Keratinocyte (primary cell): Measurements from ENCODE around the gene OIT3. TPM values are rescaled to one million over a fixed set of nuclear protein-coding genes. Genes with fewer than 3 reads are reported as not detected.

Experiments
- DNase-seq: peaks from one replicate; pipeline ENCODE4 v3.0.0-alpha.2; 2011; ENCODE audit warnings: low read depth, missing footprints, low spot score
- FAIRE-seq: peaks from 2 replicates; lab custom pipeline; 2011; peaks lifted over from hg19 to GRCh38; lab: Jason Lieb, UNC
- H2AFZ ChIP-seq: 2 replicates; pipeline ENCODE4 v1.6.0; 2012; ENCODE audit warnings: low read length, control low read depth, inconsistent platforms; ENCODE audit not compliant: control insufficient read depth
- H3K27ac ChIP-seq: 2 replicates; pipeline ENCODE4 v1.5.1; 2011; ENCODE audit warnings: low read length; ENCODE audit not compliant: control insufficient read depth, insufficient read depth
- H3K27me3 ChIP-seq: 3 replicates; pipeline ENCODE4 v1.6.0; 2011; ENCODE audit warnings: low read length; ENCODE audit not compliant: control insufficient read depth, insufficient read depth; ENCODE audit errors: extremely low read depth
- H3K36me3 ChIP-seq, 2 experiments: 2 replicates in 1 of 2; 3 replicates in 1 of 2; pipeline ENCODE4 v1.5.1; 2011; ENCODE audit warnings: low read length in 2 of 2, mild to moderate bottlenecking in 1 of 2; ENCODE audit not compliant: control insufficient read depth in 2 of 2, insufficient read depth in 2 of 2; ENCODE audit errors: extremely low read depth in 1 of 2
- H3K4me1 ChIP-seq: 3 replicates; pipeline ENCODE4 v1.5.1; 2011; ENCODE audit warnings: low read length; ENCODE audit not compliant: control insufficient read depth, insufficient read depth; ENCODE audit errors: extremely low read depth
- H3K4me2 ChIP-seq: 3 replicates; pipeline ENCODE4 v1.6.0; 2011; ENCODE audit warnings: low read depth, low read length; ENCODE audit not compliant: control insufficient read depth, insufficient read depth; ENCODE audit errors: extremely low read depth
- H3K4me3 ChIP-seq, 3 experiments: fragments of 200-600 bp in 1 of 3; sonication (generic) in 1 of 3; 2 replicates in 2 of 3; 3 replicates in 1 of 3; pipeline ENCODE4 v1.5.1; 2011 to 2016; ENCODE audit warnings: low read length in 3 of 3, mild to moderate bottlenecking in 3 of 3, control low read depth in 2 of 3, inconsistent platforms in 1 of 3, low read depth in 1 of 3, mixed read lengths in 1 of 3, mixed run types in 1 of 3, moderate library complexity in 1 of 3; ENCODE audit not compliant: control insufficient read depth in 2 of 3, insufficient read depth in 2 of 3; ENCODE audit errors: extremely low read depth in 1 of 3
- H3K79me2 ChIP-seq: 2 replicates; pipeline ENCODE4 v1.6.0; 2012; ENCODE audit warnings: low read length; ENCODE audit not compliant: control insufficient read depth, insufficient read depth
- H3K9ac ChIP-seq: 3 replicates; pipeline ENCODE4 v1.6.0; 2011; ENCODE audit warnings: low read length; ENCODE audit not compliant: control insufficient read depth, insufficient read depth; ENCODE audit errors: extremely low read depth
- H3K9me1 ChIP-seq: 3 replicates; pipeline ENCODE4 v1.6.0; 2011; ENCODE audit warnings: low read length; ENCODE audit not compliant: control insufficient read depth, insufficient read depth; ENCODE audit errors: extremely low read depth
- H3K9me3 ChIP-seq: 2 replicates; pipeline ENCODE4 v1.5.1; 2012; ENCODE audit warnings: low read depth, low read length; ENCODE audit not compliant: control insufficient read depth
- H4K20me1 ChIP-seq: 3 replicates; pipeline ENCODE4 v1.6.0; 2011; ENCODE audit warnings: low read length; ENCODE audit not compliant: control insufficient read depth, insufficient read depth; ENCODE audit errors: extremely low read depth
- EZH2 ChIP-seq: IDR thresholded peaks from one replicate; pipeline ENCODE4 v1.6.1; 2012; ENCODE audit warnings: inconsistent platforms, mild to moderate bottlenecking, low read length, moderate library complexity
- dilution Hi-C: fragments of 300-500 bp; cut with MboI; formaldehyde crosslinking; loops from one replicate; pipeline ENCODE4 v1.7.0; 2020; ENCODE audit warnings: low sequenced_read_pairs; ENCODE audit not compliant: extremely low pct_ligation_motif_present
- polyA minus RNA-seq, 3 experiments: library from RNA; depleted of rRNA, polyadenylated mRNA; stranded (reverse); fragments of >200 nt; gene quantifications; 1 replicate in 1 of 3; 2 replicates in 1 of 3; 3 replicates in 1 of 3; pipeline ENCODE4 v1.2.3, GENCODE V29; 2011
- polyA plus RNA-seq, 5 experiments: library from polyadenylated mRNA; depleted of rRNA in 3 of 5; stranded (reverse) in 3 of 5; stranded (forward) in 1 of 5; unstranded in 1 of 5; fragments of >200 nt; gene quantifications; 1 replicate in 1 of 5; 2 replicates in 3 of 5; 3 replicates in 1 of 5; pipeline versions ENCODE4 v1.2.1 to v1.2.3, GENCODE V29; 2011 to 2012; ENCODE audit warnings: missing spikeins in 2 of 5, low read depth in 1 of 5, low replicate concordance in 1 of 5
- TF ChIP-seq, protein P1 (sequence below), 3 experiments: IDR thresholded peaks in 1 of 3; conservative IDR thresholded peaks in 1 of 3; optimal IDR thresholded peaks in 1 of 3; 2 replicates in 2 of 3; 3 replicates in 1 of 3; pipeline versions ENCODE3 to v1.5.1; 2011; ENCODE audit warnings: low read length in 3 of 3, mild to moderate bottlenecking in 3 of 3, moderate library complexity in 2 of 3, control low read depth in 1 of 3, inconsistent platforms in 1 of 3; ENCODE audit not compliant: insufficient read depth in 2 of 3; ENCODE audit errors: extremely low read depth in 1 of 3

OIT3 gene
- 0.05 TPM in 2 of 3 replicates, not detected in the other for polyA plus RNA-seq
- not detected for polyA plus RNA-seq (2011; ENCODE audit: low read depth)
- polyA plus RNA-seq (2011; cell fraction: cytosol; rRNA removed) = not detected in 2 replicates
- polyA plus RNA-seq (2011; cell fraction: nucleus; rRNA removed) = 0.13 and 0.32 TPM in 2 replicates
- polyA plus RNA-seq (2012; ENCODE audit: low replicate concordance) = 0.06 TPM in 1 of 2 replicates, not detected in the other
- polyA minus RNA-seq = 0.73 to 0.80 TPM in 2 of 3 replicates, not detected in the other
- polyA minus RNA-seq (2011; cell fraction: cytosol; rRNA and poly(A)+ RNA removed) = not detected
- 0.53 and 0.93 TPM in 2 replicates for polyA minus RNA-seq (2011; cell fraction: nucleus; rRNA and poly(A)+ RNA removed)

GRCh38 chr10:72893136-72893798, at the start of gene OIT3:
Gene OIT3 (plus strand): TSS chr10:72893739. CDS start chr10:72893799, 60 bp downstream.
- no peak for FAIRE-seq
- DNase-seq = no peak
- Histone ChIP-seq H3K4me1 (peaks cover 14% of the 10 kb centered on the region), H3K27me3 (no peaks in the 10 kb centered on the region), H3K4me3 (no peak within 1 kb of the TSS), H3K4me2 (no peak within 1 kb of the TSS), H4K20me1 (no peaks in the 10 kb centered on the region), H3K9ac (no peak within 1 kb of the TSS), H3K79me2 (no peaks in the 10 kb centered on the region), H3K9me1 (no peaks in the 10 kb centered on the region), H2AFZ (no peak within 1 kb of the TSS), H3K36me3 (no peaks in the 10 kb centered on the region), H3K9me3 (no peaks in the 10 kb centered on the region), H3K27ac (no peak within 1 kb of the TSS)
- dilution Hi-C loops = no loop called here
- no peak for TF ChIP-seq EZH2
- TF ChIP-seq, protein P1, sequence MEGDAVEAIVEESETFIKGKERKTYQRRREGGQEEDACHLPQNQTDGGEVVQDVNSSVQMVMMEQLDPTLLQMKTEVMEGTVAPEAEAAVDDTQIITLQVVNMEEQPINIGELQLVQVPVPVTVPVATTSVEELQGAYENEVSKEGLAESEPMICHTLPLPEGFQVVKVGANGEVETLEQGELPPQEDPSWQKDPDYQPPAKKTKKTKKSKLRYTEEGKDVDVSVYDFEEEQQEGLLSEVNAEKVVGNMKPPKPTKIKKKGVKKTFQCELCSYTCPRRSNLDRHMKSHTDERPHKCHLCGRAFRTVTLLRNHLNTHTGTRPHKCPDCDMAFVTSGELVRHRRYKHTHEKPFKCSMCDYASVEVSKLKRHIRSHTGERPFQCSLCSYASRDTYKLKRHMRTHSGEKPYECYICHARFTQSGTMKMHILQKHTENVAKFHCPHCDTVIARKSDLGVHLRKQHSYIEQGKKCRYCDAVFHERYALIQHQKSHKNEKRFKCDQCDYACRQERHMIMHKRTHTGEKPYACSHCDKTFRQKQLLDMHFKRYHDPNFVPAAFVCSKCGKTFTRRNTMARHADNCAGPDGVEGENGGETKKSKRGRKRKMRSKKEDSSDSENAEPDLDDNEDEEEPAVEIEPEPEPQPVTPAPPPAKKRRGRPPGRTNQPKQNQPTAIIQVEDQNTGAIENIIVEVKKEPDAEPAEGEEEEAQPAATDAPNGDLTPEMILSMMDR (optimal IDR thresholded peaks at IDR 0.05 in 1 of 3, IDR thresholded peaks at IDR 0.05 in 1 of 3, conservative IDR thresholded peaks at IDR 0.05 in 1 of 3; ENCODE audit: extremely low read depth in 1 of 3, insufficient read depth in 2 of 3, low read length in 3 of 3) = no peak

- peak overlapping the region; percentile 7 for H3K4me2 ChIP-seq
- peak overlapping the region; percentile 48 for H3K27ac ChIP-seq
- H2AFZ ChIP-seq = no peak overlapping the region
- no peaks in the 10 kb centered on the region for H3K36me3 ChIP-seq
- no peaks in the 10 kb centered on the region for H3K27me3 ChIP-seq
- no peak overlapping the region for H3K4me3 ChIP-seq
- peaks cover 33% of the 10 kb centered on the region for H3K4me1 ChIP-seq
- FAIRE-seq (peak; percentile 97), DNase-seq (peak; percentile 65)
- dilution Hi-C loops = no loop called here
- no peak for TF ChIP-seq EZH2
- TF ChIP-seq, protein P1 (optimal IDR thresholded peaks at IDR 0.05 in 1 of 3, IDR thresholded peaks at IDR 0.05 in 1 of 3, conservative IDR thresholded peaks at IDR 0.05 in 1 of 3; ENCODE audit: extremely low read depth in 1 of 3, insufficient read depth in 2 of 3, low read length in 3 of 3) = no peak
- peaks cover 4% of the 10 kb centered on the region for H3K79me2 ChIP-seq
- no peaks in the 10 kb centered on the region for H4K20me1 ChIP-seq
- no peaks in the 10 kb centered on the region for H3K9me1 ChIP-seq
- H3K9ac ChIP-seq = no peak overlapping the region
- no peaks in the 10 kb centered on the region for H3K9me3 ChIP-seq
Measured at GRCh38 chr10:72846238-72846637, 47.3 kb upstream of the OIT3 start.
